Measurements from ENCODE around the gene EVC2.
A peak's percentile ranks its signal among the peaks of the same experiment; 100 is the strongest.

Gene EVC2

GRCh38 chr4:5660185-5660584 lies 48.2 kb downstream of the EVC2 start:
- DNase-seq: no peak

- DNase-seq: no peak
Measured at GRCh38 chr4:5658974-5659373, 49.4 kb downstream of the EVC2 start.

- no peak for DNase-seq
Measured at GRCh38 chr4:5656415-5656814, 51.9 kb downstream of the EVC2 start.

- no peak for DNase-seq
Measured at GRCh38 chr4:5654791-5655190, 53.6 kb downstream of the EVC2 start.

- no peak for DNase-seq
Measured at GRCh38 chr4:5651089-5651488, 57.3 kb downstream of the EVC2 start.

- no peak for DNase-seq
Measured at GRCh38 chr4:5650040-5650439, 58.3 kb downstream of the EVC2 start.

GRCh38 chr4:5647351-5647750 lies 61.0 kb downstream of the EVC2 start:
- DNase-seq: no peak

- DNase-seq: no peak
Measured at GRCh38 chr4:5640096-5640495, 68.3 kb downstream of the EVC2 start.

GRCh38 chr4:5639556-5639955 lies 68.8 kb downstream of the EVC2 start:
- no peak for DNase-seq

GRCh38 chr4:5638976-5639375 lies 69.4 kb downstream of the EVC2 start:
- no peak for DNase-seq

- no peak for DNase-seq
Measured at GRCh38 chr4:5638316-5638715, 70.0 kb downstream of the EVC2 start.

- no peak for DNase-seq
Measured at GRCh38 chr4:5636766-5637670, 71.3 kb downstream of the EVC2 start.

- DNase-seq: peak; percentile 38
Measured at GRCh38 chr4:5635826-5636195, 72.5 kb downstream of the EVC2 start.

- no peak for DNase-seq
Measured at GRCh38 chr4:5632571-5632970, 75.8 kb downstream of the EVC2 start.

- DNase-seq: no peak
Measured at GRCh38 chr4:5632066-5632440, 76.3 kb downstream of the EVC2 start.

GRCh38 chr4:5631352-5632065 lies 76.8 kb downstream of the EVC2 start:
- DNase-seq: no peak

- no peak for DNase-seq
Measured at GRCh38 chr4:5630762-5631161, 77.6 kb downstream of the EVC2 start.

GRCh38 chr4:5629542-5629941 lies 78.8 kb downstream of the EVC2 start:
- no peak for DNase-seq

GRCh38 chr4:5626913-5627312 lies 81.4 kb downstream of the EVC2 start:
- no peak for DNase-seq

- DNase-seq: no peak
Measured at GRCh38 chr4:5622596-5622995, 85.8 kb downstream of the EVC2 start.

GRCh38 chr4:5619913-5620625 lies 88.3 kb downstream of the EVC2 start:
- DNase-seq: no peak

GRCh38 chr4:5618051-5618960 lies 90.1 kb downstream of the EVC2 start:
- DNase-seq: no peak

Measured in activated CD4-positive, alpha-beta T cell treated with anti-CD3 and anti-CD28 coated beads, Interleukin-2, Interleukin-6, amounts not matched to agents 100 ng/mL and 50 ng/mL, durations not matched to agents 16 hours and 8 hours (primary cell).